ENCODE measurements around the gene NCMAP.

DNA sequence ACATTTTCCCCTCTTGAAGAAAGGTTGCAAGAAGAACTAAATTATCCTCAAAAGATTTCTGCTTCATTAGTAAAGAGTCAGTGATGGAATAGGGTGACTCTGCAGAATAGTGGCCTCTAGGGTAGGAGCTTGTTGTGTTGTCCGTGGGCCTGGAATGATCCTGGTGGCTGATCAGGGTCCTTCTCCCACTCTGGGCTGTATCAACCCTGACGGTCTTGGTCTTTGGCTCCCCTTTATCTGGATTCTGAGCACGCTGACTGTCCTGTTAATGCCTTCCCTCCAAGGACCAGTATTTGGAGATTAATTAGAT is 50.4 kb downstream of the NCMAP start:
- TF ChIP-seq POLR2AphosphoS5 (IDR thresholded peaks at IDR 0.05) (no peak), CTCF (IDR thresholded peaks at IDR 0.05 in 8 of 11, conservative IDR thresholded peaks at IDR 0.05 in 3 of 11) (no peak), POLR2A (IDR thresholded peaks at IDR 0.05) (no peak)

All from spleen (tissue), 7 donors.